ENCODE measurements around the gene EHF. TPM values are rescaled to one million over a fixed set of nuclear protein-coding genes. Genes with fewer than 3 reads are reported as not detected.

Gene EHF
- total RNA-seq, 2 donors from 2014 or later: 164 to 332 TPM

DNA sequence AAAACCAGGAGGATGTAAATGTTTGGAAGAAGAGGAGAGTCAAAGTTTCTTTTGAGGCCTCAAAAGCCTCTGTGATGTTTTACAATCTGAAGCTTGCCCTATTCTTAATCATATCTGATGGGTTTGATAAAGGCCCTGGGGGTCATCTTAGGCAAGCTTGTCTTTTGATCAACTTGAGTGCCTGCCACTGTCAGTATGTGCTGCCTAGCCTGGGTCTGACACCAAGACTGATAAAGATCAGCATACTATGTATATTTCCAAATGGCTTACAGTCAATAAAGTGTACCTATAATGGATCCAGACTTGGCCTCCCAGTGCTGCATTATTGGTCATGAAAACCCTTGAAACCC lies 12.7 kb downstream of the EHF start:
- intact Hi-C loops (cut with DNase I): no loop called here

DNA sequence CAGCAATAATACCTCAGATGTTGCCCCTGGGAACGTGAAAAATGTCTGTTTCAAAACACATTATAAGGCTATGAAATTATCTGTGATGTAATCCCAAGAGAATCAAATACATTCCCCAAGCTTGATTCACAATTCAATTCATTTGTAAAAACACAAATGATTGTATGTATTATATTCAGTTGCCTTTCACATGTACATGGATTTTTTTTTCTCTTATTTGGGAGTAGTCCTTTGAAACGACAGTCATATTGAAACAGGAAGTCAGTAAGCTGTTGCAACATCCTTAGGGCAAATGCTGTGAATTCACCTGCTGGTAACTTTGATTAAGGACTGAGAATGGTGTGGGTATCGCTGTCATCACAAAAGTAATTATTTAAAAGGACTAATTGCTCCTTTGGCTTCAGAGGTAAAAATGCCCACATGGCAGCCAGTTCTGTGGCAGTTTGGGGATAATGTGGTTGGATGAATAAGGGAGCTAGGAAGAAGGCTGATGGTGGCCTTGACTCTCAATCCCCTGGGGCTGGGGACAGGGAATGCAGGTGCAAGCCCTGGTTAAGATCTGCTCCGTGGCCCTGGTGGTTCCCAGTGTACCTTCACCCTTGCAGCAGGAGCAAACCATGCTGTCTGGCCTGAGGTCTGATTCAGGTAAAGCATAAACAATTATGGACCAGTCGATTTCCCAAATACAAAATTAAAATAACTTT lies 13.2 kb downstream of the EHF start:
- 40% methylated on average over 5 of the region's 5 CpGs for WGBS
- DNase-seq (ENCODE audit: low spot score): no peak
- Histone ChIP-seq H3K27ac (peak overlapping the region; percentile 79 to 90), H3K9me3 (no peaks in the 10 kb centered on the region), H3K4me3 (no peak overlapping the region), H3K36me3 (no peaks in the 10 kb centered on the region), H3K27me3 (replicated peaks; ENCODE audit: insufficient read depth) (no peaks in the 10 kb centered on the region), H3K4me1 (replicated peaks) (peaks cover 27% of the 10 kb centered on the region)
- intact Hi-C loops (cut with DNase I): no loop called here
- TF ChIP-seq, protein P1, sequence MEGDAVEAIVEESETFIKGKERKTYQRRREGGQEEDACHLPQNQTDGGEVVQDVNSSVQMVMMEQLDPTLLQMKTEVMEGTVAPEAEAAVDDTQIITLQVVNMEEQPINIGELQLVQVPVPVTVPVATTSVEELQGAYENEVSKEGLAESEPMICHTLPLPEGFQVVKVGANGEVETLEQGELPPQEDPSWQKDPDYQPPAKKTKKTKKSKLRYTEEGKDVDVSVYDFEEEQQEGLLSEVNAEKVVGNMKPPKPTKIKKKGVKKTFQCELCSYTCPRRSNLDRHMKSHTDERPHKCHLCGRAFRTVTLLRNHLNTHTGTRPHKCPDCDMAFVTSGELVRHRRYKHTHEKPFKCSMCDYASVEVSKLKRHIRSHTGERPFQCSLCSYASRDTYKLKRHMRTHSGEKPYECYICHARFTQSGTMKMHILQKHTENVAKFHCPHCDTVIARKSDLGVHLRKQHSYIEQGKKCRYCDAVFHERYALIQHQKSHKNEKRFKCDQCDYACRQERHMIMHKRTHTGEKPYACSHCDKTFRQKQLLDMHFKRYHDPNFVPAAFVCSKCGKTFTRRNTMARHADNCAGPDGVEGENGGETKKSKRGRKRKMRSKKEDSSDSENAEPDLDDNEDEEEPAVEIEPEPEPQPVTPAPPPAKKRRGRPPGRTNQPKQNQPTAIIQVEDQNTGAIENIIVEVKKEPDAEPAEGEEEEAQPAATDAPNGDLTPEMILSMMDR (IDR thresholded peaks at IDR 0.05): peak in 2 of 4 experiments; percentile 33
- TF ChIP-seq POLR2A (IDR thresholded peaks at IDR 0.05): no peak
- TF ChIP-seq POLR2AphosphoS5 (IDR thresholded peaks at IDR 0.05): peak; percentile 49

More for the DNA sequence above, 12.7 kb downstream of the EHF start:
- H3K27me3 ChIP-seq (replicated peaks; ENCODE audit: insufficient read depth): no peaks in the 10 kb centered on the region
- peak overlapping the region in 1 of 2 donors; percentile 31 for H3K4me3 ChIP-seq
- no peaks in the 10 kb centered on the region for H3K9me3 ChIP-seq
- peak overlapping the region; percentile 79 to 90 for H3K27ac ChIP-seq
- TF ChIP-seq, protein P1 (IDR thresholded peaks at IDR 0.05): no peak
- TF ChIP-seq POLR2A (IDR thresholded peaks at IDR 0.05) (no peak), POLR2AphosphoS5 (IDR thresholded peaks at IDR 0.05) (no peak)
- H3K36me3 ChIP-seq: no peaks in the 10 kb centered on the region
- no peak for DNase-seq (ENCODE audit: low spot score)
- H3K4me1 ChIP-seq (replicated peaks): peaks cover 25% of the 10 kb centered on the region

DNA sequence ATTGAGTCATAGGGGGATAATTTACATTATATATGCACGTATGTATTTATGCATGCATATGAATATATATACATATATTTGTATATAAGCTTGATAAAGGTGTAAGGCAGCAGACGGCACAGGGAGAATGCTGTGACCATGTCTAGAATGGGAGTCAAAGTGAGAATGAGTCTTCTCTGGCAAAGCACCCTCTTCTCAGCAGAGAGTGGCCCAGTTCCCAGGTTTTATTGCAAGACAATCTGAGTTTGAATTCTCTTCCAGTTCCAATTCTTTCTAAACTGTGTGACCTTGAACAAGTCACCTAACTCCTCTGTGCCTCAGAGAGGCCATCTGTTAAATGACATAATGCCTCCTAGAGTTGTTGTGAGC lies 13.8 kb downstream of the EHF start:
- Histone ChIP-seq H3K27me3 (replicated peaks; ENCODE audit: insufficient read depth) (no peaks in the 10 kb centered on the region), H3K27ac (peak overlapping the region; percentile 78 to 90), H3K36me3 (no peaks in the 10 kb centered on the region), H3K4me1 (replicated peaks) (peaks cover 33% of the 10 kb centered on the region), H3K4me3 (no peak overlapping the region), H3K9me3 (no peaks in the 10 kb centered on the region)
- TF ChIP-seq POLR2AphosphoS5 (IDR thresholded peaks at IDR 0.05) (no peak), POLR2A (IDR thresholded peaks at IDR 0.05) (no peak)
- TF ChIP-seq, protein P1 (IDR thresholded peaks at IDR 0.05): no peak
- no peak for DNase-seq (ENCODE audit: low spot score)
- intact Hi-C loops (cut with DNase I): no loop called here
- 67% methylated on average over 2 of the region's 2 CpGs for WGBS

DNA sequence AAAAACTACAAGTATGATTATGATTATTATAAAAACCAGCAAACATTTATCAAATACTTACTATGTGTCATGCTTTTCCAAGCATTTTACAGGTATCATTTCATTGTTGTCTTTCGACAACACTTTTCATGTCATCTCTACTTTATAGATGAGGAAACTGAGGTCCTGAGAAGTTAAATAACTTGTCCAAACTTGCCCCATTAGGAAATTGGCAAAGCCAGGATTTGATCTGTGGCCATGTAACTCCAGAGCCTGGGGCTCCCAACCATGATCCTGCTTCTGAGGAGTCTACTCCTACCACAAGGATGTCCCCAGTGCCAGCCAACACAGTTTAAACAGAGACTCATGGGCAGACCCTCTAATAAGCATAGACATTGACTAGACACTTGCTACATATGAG lies 15.2 kb downstream of the EHF start:
- Histone ChIP-seq H3K27me3 (replicated peaks; ENCODE audit: insufficient read depth) (no peaks in the 10 kb centered on the region), H3K4me3 (no peak overlapping the region), H3K4me1 (replicated peaks) (peaks cover 36% of the 10 kb centered on the region), H3K27ac (peak overlapping the region; percentile 78 to 90), H3K9me3 (no peaks in the 10 kb centered on the region), H3K36me3 (no peaks in the 10 kb centered on the region)
- TF ChIP-seq POLR2A (IDR thresholded peaks at IDR 0.05) (no peak), POLR2AphosphoS5 (IDR thresholded peaks at IDR 0.05) (no peak)
- TF ChIP-seq, protein P1 (IDR thresholded peaks at IDR 0.05): no peak
- DNase-seq (ENCODE audit: low spot score): no peak
- WGBS: 72% methylated on average over 1 of the region's 1 CpG
- intact Hi-C loops (cut with DNase I): no loop called here

DNA sequence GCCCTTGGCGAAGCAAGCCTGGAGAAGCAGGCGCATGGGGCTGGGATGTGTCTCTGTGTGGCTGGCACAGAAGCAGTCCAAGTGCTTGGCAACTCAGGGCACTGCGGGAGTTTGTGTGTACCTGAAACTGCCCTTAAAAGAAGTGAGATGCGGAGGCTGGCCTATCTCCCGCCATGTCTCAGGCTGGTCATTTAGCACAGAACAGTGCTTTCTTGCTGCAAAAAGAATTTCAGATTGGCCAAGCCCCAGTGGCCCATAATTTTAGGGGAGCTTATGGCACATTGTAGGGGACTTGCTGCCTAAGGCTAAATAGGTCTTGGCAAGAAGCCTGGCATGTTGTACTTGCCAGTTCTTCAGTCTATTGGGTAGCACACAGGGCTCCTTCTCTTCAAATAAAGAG lies 16.4 kb downstream of the EHF start:
- WGBS: 28% methylated on average over 5 of the region's 5 CpGs
- Histone ChIP-seq H3K27ac (peak overlapping the region; percentile 78 to 90), H3K4me3 (no peak overlapping the region), H3K4me1 (replicated peaks) (peaks cover 39% of the 10 kb centered on the region), H3K9me3 (no peaks in the 10 kb centered on the region), H3K36me3 (no peaks in the 10 kb centered on the region), H3K27me3 (replicated peaks; ENCODE audit: insufficient read depth) (no peaks in the 10 kb centered on the region)
- intact Hi-C loops (cut with DNase I): no loop called here
- peak; percentile 69 for DNase-seq (ENCODE audit: low spot score)
- TF ChIP-seq POLR2A (IDR thresholded peaks at IDR 0.05) (no peak), POLR2AphosphoS5 (IDR thresholded peaks at IDR 0.05) (peak; percentile 51)
- TF ChIP-seq, protein P1 (IDR thresholded peaks at IDR 0.05): no peak

All from prostate gland (tissue), 2 donors.